Measurements from ENCODE around the gene DIDO1.

DNA sequence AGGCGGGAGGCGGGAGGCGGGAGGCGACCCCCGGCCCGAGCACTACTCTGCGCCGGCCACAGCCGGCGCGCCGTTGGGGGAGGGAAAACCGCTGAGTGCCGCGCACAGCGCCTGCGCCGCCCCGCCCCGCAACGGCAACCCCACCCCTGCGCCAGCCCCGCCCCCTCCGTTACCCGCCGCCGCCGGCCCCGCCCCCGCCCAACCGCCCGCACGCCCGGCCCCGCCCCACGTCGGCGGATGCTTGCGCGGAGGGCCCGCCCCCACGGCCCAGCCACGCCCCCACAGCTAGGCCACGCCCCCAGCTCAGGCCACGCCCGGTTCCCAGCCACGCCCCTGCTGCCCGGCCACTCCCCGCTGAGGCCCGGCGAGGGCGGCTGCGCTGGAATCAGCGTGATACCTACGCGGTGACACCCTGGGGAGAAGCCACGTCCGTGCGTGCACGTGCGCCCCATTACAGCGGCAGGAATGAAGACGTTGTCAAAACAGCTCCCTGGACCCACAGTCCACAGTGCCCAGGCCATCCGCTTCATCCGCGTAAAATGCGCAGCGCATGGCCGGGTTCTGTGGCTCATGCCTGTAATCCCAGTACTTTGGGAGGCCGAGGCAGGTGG is 64.5 kb downstream of the DIDO1 start, which contains the start of gene TCFL5:
- TF ChIP-seq, protein P1, sequence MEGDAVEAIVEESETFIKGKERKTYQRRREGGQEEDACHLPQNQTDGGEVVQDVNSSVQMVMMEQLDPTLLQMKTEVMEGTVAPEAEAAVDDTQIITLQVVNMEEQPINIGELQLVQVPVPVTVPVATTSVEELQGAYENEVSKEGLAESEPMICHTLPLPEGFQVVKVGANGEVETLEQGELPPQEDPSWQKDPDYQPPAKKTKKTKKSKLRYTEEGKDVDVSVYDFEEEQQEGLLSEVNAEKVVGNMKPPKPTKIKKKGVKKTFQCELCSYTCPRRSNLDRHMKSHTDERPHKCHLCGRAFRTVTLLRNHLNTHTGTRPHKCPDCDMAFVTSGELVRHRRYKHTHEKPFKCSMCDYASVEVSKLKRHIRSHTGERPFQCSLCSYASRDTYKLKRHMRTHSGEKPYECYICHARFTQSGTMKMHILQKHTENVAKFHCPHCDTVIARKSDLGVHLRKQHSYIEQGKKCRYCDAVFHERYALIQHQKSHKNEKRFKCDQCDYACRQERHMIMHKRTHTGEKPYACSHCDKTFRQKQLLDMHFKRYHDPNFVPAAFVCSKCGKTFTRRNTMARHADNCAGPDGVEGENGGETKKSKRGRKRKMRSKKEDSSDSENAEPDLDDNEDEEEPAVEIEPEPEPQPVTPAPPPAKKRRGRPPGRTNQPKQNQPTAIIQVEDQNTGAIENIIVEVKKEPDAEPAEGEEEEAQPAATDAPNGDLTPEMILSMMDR (IDR thresholded peaks at IDR 0.05), result no peak
- TF ChIP-seq EP300 (IDR thresholded peaks at IDR 0.05; ENCODE audit: borderline replicate concordance in 1 of 2, low read depth in 1 of 2, low read length in 1 of 2), result no peak
- no peak for TF ChIP-seq JUND (IDR thresholded peaks at IDR 0.05)
- TF ChIP-seq, protein P2, sequence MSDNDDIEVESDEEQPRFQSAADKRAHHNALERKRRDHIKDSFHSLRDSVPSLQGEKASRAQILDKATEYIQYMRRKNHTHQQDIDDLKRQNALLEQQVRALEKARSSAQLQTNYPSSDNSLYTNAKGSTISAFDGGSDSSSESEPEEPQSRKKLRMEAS (IDR thresholded peaks at IDR 0.05; ENCODE audit: low read depth), result peak; percentile 95
- TF ChIP-seq EZH2phosphoT487 (IDR thresholded peaks at IDR 0.05; ENCODE audit: borderline replicate concordance, low read depth), result no peak
